Panc1 (cell line): ENCODE measurements around the gene CIAO2B. TPM values are rescaled to one million over a fixed set of nuclear protein-coding genes. Genes with fewer than 3 reads are reported as not detected.

Experiments
- ATAC-seq: fragments of 200-7000 bp; cut with Tn5 transposase; 2 replicates; pipeline ENCODE4 v1.9.1; 2020; ENCODE audit warnings: mild to moderate bottlenecking, moderate library complexity
- BruUV-seq: library from RNA; stranded (reverse); fragments of 400-500 nt; replicated peaks from 2 replicates; lab custom pipeline; 2021; lab: Mats Ljungman, UMichigan
- CTCF ChIA-PET: fragments of 300-600 bp; sonication (Branson Sonifier 250); formaldehyde crosslinking; loops from one replicate; lab custom pipeline; 2022; ENCODE audit warnings: antibody characterized with exemption; lab: Charles Lee
- POLR2A ChIA-PET: fragments of 300-600 bp; sonication (Branson Sonifier 250); formaldehyde crosslinking; loops from one replicate; lab custom pipeline; 2022; ENCODE audit warnings: antibody characterized with exemption; lab: Charles Lee
- DNase-seq: peaks from one replicate; pipeline ENCODE4 v3.0.0-alpha.2; 2010; ENCODE audit warnings: low read depth, low spot score
- H3K27ac ChIP-seq: 2 replicates; pipeline ENCODE4 v1.5.1; 2011; ENCODE audit warnings: mild to moderate bottlenecking, low read length, inconsistent platforms
- H3K27me3 ChIP-seq: fragments of 200-500 bp; sonication (Bioruptor generic); 2 replicates; pipeline ENCODE4 v1.6.0; 2014; ENCODE audit warnings: low read length, inconsistent platforms; ENCODE audit not compliant: control insufficient read depth, insufficient read depth
- H3K36me3 ChIP-seq: fragments of 200-500 bp; sonication (Bioruptor generic); 2 replicates; pipeline ENCODE4 v1.5.1; 2014; ENCODE audit warnings: inconsistent platforms, mild to moderate bottlenecking, low read length, moderate library complexity; ENCODE audit not compliant: control insufficient read depth, insufficient read depth
- H3K4me1 ChIP-seq: 2 replicates; pipeline ENCODE4 v1.5.1; 2011; ENCODE audit warnings: inconsistent platforms, mild to moderate bottlenecking, low read length, moderate library complexity; ENCODE audit not compliant: control insufficient read depth, insufficient read depth
- H3K4me3 ChIP-seq, 2 experiments: 2 replicates each; pipeline ENCODE4 v1.5.1; 2011 to 2012; ENCODE audit warnings: low read depth in 2 of 2, low read length in 2 of 2, mild to moderate bottlenecking in 2 of 2, inconsistent platforms in 1 of 2, moderate library complexity in 1 of 2
- H3K9me3 ChIP-seq: fragments of 200-500 bp; sonication (Bioruptor generic); 2 replicates; pipeline ENCODE4 v1.5.1; 2014; ENCODE audit warnings: low read depth, mild to moderate bottlenecking, inconsistent platforms, low read length, moderate library complexity; ENCODE audit not compliant: control insufficient read depth, insufficient read depth
- POLR2AphosphoS5 ChIP-seq: IDR thresholded peaks from 2 replicates; pipeline ENCODE4 v1.6.1; 2012; ENCODE audit warnings: mild to moderate bottlenecking, low read depth, low read length, moderate library complexity
- SIN3A ChIP-seq: IDR thresholded peaks from 2 replicates; pipeline ENCODE4 v1.6.1; 2012; ENCODE audit warnings: low read depth, mild to moderate bottlenecking, low read length, moderate library complexity, borderline replicate concordance; ENCODE audit not compliant: insufficient read depth
- TCF7L2 ChIP-seq: IDR thresholded peaks from 2 replicates; pipeline ENCODE4 v1.6.1; 2011; ENCODE audit warnings: mild to moderate bottlenecking, low read depth, low read length, inconsistent platforms
- in situ Hi-C: cut with HindIII; loops from 2 replicates; pipeline ENCODE4 v1.10.0; 2016; ENCODE audit warnings: low sequenced_read_pairs, low pct_unique_long_range_greater_than_20kb
- intact Hi-C: fragments of 100-400 bp; cut with micrococcal nuclease; formaldehyde crosslinking; loops from one replicate; pipeline ENCODE4 v1.10.0; 2022; ENCODE audit not compliant: unreplicated experiment
- total RNA-seq: library from RNA; stranded (reverse); gene quantifications from one replicate; pipeline ENCODE4 v1.2.1, GENCODE V29; 2021; ENCODE audit not compliant: unreplicated experiment
- TF ChIP-seq, protein P1 (sequence below): fragments of 450-650 bp; IDR thresholded peaks from 2 replicates; pipeline ENCODE4 v1.5.1; 2017; ENCODE audit warnings: mild to moderate bottlenecking
- TF ChIP-seq, protein P2 (sequence below), 2 experiments: IDR thresholded peaks; 2 replicates each; pipeline ENCODE4 v1.6.1; 2011 to 2012; ENCODE audit warnings: low read depth in 2 of 2, control low read depth in 1 of 2, low read length in 1 of 2, mild to moderate bottlenecking in 1 of 2, moderate library complexity in 1 of 2; ENCODE audit not compliant: insufficient read depth in 1 of 2

Gene CIAO2B
- total RNA-seq, 1 experiment from 2014 or later = 96.6 TPM

DNA sequence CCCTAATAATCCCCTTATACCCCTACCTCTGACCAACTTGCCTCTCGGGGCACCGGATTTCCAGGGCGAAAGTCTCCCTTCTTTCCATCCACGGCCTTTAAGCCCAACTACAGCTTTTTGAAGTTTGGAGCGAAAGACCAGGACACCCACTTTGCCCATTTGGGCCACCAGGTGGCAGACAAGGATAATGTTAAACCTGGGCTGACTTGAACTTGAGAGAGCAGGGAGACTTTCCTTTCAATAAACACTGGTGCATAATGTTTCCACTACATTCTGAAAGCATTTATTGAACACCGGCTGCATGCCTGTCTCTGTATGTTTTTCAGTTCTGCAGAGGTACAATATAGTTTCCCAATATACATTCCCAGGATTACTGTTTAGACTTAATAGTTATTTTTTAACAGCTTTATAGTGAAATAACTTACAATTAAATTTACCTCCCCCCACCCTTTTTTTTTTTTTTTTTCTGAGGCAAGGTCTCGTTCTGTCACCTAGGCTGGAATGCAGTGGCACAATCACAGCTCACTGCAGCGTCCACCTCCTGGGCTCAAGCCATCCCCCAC is 20.0 kb upstream of the CIAO2B start:
- ChIA-PET CTCF (interaction anchor here (0.5 to 0.9 kb wide), 3 partner anchors 12 to 331 kb away, joined by 3 to 6 read pairs (median 3); no protein-coding TSS in a partner anchor), POLR2A (no interaction called here)

DNA sequence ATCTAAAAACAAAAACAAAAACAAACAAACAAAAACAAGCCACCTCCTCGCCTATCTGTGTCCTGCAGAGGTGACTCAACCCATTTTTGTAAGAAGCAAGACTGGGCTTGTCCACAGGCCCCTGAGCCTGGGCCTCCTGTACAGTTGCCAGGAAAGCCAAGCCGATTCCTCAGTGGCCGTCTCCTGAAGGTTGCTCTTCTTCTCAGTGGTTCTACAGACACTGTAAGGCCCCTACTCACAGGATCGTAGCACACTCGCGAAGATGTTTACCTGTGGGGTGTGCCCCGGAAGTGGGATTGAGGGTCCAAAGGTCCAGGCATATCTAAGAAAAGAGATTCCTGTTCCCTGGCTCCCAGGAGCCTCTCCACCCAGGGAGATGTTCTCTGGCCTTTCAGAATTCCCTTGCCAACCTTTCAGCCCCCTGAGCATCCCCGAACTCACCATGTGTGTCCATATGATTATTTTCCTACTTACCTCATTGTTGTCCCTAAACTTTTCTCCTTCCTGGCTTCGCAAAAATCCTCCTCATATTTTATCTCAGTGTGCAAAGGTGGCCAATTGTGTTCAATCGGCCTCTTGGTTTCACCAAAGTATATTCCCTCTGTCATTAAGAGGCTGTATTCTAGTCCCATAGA is 19.4 kb upstream of the CIAO2B start:
- Histone ChIP-seq H3K4me3 (no peak overlapping the region), H3K27ac (no peak overlapping the region), H3K9me3 (no peaks in the 10 kb centered on the region), H3K36me3 (no peaks in the 10 kb centered on the region), H3K4me1 (peaks cover 7% of the 10 kb centered on the region), H3K27me3 (no peaks in the 10 kb centered on the region)
- peak; percentile 20; the same call in 1 of the 2 replicates for ATAC-seq
- no peak for DNase-seq
- ChIA-PET CTCF (interaction anchor here (0.5 to 0.9 kb wide), 3 partner anchors 13 to 332 kb away, joined by 3 to 6 read pairs (median 3); no protein-coding TSS in a partner anchor), POLR2A (no interaction called here)
- intact Hi-C loops = loop anchor here (10.0 kb wide), 1 partner anchor 231 kb away; the partner anchor contains the start of gene MATCAP1
- no peak for TF ChIP-seq TCF7L2
- TF ChIP-seq, protein P1, sequence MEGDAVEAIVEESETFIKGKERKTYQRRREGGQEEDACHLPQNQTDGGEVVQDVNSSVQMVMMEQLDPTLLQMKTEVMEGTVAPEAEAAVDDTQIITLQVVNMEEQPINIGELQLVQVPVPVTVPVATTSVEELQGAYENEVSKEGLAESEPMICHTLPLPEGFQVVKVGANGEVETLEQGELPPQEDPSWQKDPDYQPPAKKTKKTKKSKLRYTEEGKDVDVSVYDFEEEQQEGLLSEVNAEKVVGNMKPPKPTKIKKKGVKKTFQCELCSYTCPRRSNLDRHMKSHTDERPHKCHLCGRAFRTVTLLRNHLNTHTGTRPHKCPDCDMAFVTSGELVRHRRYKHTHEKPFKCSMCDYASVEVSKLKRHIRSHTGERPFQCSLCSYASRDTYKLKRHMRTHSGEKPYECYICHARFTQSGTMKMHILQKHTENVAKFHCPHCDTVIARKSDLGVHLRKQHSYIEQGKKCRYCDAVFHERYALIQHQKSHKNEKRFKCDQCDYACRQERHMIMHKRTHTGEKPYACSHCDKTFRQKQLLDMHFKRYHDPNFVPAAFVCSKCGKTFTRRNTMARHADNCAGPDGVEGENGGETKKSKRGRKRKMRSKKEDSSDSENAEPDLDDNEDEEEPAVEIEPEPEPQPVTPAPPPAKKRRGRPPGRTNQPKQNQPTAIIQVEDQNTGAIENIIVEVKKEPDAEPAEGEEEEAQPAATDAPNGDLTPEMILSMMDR = no peak
- no peak for TF ChIP-seq POLR2AphosphoS5
- TF ChIP-seq SIN3A = no peak
- TF ChIP-seq, protein P2, sequence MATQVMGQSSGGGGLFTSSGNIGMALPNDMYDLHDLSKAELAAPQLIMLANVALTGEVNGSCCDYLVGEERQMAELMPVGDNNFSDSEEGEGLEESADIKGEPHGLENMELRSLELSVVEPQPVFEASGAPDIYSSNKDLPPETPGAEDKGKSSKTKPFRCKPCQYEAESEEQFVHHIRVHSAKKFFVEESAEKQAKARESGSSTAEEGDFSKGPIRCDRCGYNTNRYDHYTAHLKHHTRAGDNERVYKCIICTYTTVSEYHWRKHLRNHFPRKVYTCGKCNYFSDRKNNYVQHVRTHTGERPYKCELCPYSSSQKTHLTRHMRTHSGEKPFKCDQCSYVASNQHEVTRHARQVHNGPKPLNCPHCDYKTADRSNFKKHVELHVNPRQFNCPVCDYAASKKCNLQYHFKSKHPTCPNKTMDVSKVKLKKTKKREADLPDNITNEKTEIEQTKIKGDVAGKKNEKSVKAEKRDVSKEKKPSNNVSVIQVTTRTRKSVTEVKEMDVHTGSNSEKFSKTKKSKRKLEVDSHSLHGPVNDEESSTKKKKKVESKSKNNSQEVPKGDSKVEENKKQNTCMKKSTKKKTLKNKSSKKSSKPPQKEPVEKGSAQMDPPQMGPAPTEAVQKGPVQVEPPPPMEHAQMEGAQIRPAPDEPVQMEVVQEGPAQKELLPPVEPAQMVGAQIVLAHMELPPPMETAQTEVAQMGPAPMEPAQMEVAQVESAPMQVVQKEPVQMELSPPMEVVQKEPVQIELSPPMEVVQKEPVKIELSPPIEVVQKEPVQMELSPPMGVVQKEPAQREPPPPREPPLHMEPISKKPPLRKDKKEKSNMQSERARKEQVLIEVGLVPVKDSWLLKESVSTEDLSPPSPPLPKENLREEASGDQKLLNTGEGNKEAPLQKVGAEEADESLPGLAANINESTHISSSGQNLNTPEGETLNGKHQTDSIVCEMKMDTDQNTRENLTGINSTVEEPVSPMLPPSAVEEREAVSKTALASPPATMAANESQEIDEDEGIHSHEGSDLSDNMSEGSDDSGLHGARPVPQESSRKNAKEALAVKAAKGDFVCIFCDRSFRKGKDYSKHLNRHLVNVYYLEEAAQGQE (IDR thresholded peaks at IDR 0.05; ENCODE audit: insufficient read depth in 1 of 2, low read depth in 2 of 2, low read length in 1 of 2) = no peak
- in situ Hi-C loops = no loop called here
- no TSS peak for BruUV-seq

More for the DNA sequence above, 20.0 kb upstream of the CIAO2B start:
- intact Hi-C loops (loop anchor here (10.0 kb wide), 1 partner anchor 231 kb away; the partner anchor contains the start of gene MATCAP1), in situ Hi-C loops (no loop called here)
- Histone ChIP-seq H3K9me3 (no peaks in the 10 kb centered on the region), H3K4me3 (no peak overlapping the region), H3K4me1 (peaks cover 7% of the 10 kb centered on the region), H3K27ac (no peak overlapping the region), H3K27me3 (no peaks in the 10 kb centered on the region), H3K36me3 (no peaks in the 10 kb centered on the region)
- TF ChIP-seq TCF7L2 = no peak
- TF ChIP-seq, protein P2 (IDR thresholded peaks at IDR 0.05; ENCODE audit: insufficient read depth in 1 of 2, low read depth in 2 of 2, low read length in 1 of 2) = no peak
- TF ChIP-seq, protein P1 = peak; percentile 81
- TF ChIP-seq POLR2AphosphoS5 = no peak
- no peak for TF ChIP-seq SIN3A
- peak; percentile 92 for ATAC-seq
- DNase-seq = no peak
- no TSS peak for BruUV-seq
